NCI-H146 treated with DMSO at 0.1 percent for 48 hours (cell line): Measurements from ENCODE around the gene INSC.

ENCODE experiments used
- DNase-seq: peaks from one replicate; lab custom pipeline; 2025; ENCODE audit not compliant: unreplicated experiment; lab: John Stamatoyannopoulos, UW

INSC gene

DNA sequence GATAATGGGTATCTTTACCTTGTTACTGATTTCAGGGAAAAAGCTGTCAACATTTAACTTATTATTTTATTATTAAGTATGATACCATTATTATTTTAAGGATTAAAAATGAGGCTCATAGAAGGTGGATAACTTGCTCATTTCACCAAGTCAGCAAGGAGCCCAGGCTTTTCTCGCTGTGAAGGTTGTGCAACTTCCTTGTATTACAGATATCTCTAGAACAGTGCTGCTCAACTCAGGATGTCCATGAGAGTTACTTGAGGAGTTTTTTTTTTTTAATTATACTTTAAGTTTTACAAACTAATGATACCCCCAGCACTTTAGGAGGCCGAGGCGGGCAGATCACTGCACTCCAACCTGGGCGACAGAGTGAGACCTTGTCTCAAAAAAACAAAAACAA is 98.2 kb downstream of the INSC start:
- DNase-seq: no peak

DNA sequence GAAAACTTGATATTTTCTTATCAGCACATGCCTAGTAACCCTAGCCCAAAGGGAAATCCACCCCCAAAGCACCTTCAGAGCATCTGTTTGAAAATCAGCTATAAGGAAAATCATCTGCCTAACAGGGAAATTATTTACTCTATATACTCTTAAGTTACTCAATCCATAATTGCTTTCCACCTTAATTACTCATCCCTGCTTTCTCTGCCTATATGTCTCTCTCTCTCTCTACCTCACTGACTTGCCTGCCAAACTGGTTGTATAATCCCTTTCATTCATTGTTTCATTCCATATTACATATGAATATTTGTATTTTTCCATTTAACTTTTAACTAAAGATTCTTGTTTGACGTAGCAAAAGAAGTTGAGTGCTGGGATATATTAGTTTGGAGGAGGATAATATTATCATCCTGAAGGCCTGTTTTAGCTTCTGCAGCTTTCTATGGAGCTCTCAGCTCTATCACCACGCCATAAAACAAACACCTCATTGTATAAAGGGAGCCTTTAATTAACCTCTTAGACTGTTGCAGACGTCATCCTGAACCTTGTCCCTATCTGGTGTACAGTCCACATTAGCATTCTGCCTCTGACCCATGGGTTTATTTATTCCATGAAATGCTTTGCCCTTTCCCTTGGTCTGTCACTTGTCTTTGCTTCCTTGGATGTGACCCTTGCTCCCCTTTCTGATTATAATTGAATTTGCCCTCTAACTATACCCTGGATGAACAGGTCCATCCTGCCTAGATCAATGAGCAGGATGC is 98.9 kb downstream of the INSC start:
- no peak for DNase-seq

DNA sequence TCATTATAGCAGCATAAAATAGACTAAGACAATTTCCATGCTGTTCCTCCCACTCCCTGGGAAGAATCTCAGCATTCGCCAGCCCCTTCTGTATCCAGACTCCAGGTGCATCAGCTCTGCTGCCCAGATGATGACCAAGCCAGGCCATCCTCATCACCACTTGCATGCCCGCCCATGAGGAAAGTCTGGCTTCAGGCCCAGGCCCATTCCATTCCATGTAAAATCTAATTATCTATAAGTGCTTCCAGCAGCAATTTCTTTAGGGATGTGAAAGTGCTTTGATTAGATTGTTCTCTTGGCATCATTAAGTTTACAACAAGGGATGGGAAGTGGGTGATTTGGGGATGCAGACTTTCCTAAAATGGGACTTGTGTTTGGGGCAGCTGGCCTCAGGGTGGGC is 100.3 kb downstream of the INSC start:
- DNase-seq: no peak

DNA sequence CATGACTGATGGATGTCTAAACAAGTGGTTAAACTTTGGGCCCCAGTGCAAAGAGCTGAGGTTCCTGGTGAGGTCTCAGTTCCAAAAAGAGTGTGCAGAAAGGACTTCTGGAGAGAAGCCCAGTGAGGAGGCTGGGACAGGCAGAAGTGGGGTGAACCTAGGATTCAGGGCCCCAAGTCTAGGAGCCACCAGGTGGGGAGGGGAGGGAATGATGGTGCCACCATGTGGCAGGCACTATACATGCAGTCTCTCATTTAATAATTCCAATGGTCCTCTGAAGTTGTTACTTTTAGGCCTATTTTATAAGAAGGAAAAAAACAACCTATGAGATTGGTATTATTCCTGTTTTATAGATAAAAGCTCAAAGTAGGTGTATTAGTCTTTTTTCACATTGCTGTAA is 102.0 kb downstream of the INSC start:
- no peak for DNase-seq

DNA sequence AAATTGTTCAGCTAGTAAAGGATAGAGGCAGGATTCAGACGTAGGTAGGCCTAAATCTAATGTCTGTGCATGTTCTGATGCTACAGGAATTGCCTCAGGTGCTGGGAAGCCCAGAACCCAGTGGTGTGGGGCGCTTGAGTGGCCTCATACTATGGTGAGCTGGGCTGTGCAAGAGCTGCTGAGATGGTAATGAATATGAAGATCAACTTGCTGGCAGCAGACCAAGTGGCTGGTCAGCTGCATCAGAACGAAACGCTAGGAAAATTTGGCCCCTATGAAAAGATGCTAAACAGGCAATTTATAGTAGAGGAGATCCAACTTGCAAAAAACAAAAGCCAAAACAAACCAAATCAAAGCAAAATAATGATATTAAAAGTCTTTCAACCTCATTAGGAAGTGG is 102.7 kb downstream of the INSC start:
- DNase-seq: no peak

DNA sequence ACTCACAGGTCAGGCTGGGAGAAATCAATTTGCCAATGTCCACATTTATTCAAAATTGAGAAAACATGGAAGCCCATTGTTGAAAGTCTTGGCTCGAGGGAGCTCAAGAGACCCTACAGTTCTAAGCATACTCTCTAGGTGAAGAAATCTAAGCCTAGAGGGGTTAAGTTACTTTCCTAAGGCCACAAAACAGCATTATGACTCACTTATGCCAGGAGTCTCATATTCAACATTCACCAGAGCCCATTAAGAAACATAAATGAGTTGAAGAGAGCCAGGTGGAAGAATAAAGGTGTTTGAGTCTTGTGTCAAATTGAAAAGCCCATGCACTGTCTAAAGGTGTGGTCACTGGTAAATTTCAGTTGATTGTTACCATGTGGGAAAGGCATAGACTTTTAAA is 108.1 kb downstream of the INSC start:
- no peak for DNase-seq

DNA sequence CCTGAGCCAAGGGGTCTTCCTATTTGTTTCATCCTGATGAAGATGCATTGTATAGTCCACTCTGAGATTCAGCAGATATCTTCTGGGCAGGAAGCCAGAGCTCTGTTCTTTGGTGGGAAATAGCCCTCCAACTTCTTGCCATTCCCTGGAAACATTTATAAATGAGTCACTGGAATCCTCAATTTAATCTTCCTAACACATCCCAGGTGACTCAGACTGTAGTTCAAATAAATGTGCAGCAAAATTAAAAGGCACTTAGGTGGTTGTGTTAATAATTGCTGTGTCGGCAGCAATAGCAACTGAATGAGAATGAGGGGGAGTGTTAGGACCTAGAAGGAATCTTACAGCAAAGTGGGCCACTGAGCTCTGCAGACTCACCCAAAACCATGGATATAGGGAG is 108.6 kb downstream of the INSC start:
- no peak for DNase-seq

DNA sequence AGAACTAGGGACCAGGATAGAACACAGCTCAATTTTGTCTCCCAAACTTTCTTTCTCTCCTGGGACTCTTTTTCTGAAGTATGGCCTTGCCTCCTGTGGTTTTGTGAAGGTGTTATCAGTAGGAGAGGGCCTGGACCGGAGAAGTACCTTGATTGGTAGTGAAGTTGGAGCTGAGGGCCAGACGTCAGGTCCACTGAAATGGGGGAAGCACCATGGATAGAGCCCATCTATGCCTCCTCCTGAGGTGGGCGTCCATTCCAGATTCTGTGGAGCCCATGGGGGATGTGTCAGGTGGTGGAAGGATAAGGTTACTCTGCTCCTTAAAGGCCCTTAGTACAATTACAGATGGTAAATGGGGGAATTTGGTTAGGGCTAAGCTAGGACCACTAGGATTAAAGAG is 109.7 kb downstream of the INSC start:
- DNase-seq: no peak

DNA sequence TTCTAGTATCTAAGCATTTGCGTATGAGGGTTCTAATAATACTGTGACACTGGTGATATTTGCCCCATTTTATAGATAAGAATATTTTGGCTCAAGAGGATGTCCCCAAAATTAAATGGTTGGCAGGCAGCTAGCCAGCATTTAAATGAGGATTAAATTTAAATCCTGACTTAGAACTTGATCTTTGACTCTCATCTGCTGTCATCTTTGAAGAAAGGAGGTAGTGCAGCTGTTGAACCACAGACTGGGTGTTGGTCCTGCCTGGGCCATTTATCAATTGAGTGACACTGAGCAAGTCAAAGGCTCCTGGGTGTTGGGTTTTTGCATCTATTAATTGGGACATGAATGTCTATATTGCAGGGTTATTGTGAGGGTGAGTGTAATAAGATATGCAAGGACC is 112.3 kb downstream of the INSC start:
- DNase-seq: no peak

DNA sequence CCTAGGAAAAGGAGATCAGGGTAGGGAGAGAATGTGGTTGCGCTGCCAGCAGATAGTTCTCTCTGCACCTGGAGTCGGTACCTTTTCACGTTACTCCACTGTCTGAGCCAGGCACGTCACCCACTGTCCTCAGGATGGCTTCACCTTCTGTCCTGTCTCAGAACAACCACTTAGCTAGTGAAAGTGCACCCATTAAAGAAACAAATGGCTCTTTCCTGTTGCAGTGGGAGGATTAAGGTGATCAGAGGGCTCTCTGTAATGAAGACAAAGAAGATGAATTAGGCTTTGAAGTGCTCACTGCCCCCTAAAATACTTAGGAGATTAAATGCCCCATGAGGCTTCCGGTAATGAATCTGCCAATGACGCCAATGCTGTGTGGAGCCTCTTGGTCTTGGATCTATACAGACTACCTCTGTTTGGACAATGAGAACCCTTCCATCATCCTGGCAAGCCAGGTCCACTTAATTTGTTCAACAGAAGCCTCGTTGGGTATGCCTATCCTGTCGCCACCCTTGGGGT is 113.7 kb downstream of the INSC start:
- DNase-seq: no peak

DNA sequence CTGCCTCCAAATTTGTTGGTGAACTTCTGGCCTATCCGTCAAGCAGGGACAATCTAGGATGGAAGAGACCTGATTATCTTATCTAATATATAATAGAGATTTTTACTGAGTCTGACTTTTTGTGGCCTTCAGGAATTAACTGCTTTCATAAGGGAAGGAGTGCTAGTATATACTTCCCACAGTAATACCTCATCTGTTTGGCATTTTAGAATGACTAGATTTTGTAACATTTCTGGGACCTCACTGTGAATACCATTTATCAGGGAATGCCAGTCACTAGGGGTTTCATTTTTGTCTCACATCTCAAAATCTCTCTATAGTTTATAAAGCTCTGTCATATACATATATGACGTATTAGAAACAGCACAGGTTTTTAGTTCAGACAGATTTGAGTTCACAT is 114.3 kb downstream of the INSC start:
- DNase-seq: no peak

DNA sequence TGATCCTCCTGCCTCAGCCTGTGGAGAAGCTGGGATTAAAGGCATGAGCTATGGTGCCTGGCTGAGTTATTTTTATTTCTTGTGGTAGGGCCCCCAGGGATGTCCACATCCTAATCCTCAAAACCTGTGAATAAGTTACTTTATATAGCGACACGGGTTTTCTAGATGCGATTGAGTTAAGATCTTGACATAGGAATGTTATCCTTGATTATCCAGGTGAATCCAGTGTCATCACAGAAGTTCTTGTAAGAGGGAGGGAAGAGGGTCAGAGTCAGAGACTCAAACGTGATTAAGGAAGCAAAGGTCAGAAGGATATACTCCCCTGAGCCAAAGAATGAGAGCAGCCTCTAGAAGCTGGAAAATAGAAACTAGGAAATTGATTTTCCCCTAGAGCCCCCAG is 117.8 kb downstream of the INSC start:
- DNase-seq: no peak

DNA sequence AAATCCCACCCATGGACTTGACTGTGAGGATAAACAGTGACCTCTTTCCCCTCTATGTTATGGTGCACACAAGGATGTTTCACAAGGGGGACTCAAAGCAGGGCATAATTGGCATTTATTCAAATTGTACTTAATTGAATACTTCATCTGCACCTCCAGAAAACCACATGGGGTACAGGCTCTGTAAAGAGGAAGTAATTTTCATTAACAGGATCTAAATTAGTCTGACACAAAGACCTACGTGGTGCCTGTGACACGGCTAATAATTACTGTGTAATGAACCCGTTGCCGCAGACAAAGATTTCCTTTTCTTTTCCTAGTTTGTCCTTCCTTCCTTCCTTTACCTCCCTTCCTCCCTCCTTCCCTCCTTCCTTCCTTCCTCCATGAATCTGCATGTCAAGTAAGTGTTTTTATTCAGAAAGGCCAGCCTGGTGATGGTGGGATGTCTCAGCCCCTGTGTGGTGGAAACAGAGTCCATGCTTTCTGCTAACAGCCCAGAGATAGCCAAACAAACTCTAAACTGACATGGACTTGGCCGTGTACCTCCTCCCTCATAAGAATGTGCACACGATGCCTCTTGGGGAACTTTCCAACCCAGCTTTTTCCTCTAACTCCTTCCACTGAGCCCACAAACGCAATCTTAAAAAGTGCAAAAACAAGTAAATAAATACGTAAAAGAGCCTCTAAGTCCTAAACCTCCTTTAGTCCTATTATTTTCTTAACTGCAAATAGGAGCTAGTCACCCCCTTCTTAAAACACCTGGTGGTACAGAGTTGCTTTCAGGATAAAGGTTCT is 118.8 kb downstream of the INSC start:
- DNase-seq: no peak

DNA sequence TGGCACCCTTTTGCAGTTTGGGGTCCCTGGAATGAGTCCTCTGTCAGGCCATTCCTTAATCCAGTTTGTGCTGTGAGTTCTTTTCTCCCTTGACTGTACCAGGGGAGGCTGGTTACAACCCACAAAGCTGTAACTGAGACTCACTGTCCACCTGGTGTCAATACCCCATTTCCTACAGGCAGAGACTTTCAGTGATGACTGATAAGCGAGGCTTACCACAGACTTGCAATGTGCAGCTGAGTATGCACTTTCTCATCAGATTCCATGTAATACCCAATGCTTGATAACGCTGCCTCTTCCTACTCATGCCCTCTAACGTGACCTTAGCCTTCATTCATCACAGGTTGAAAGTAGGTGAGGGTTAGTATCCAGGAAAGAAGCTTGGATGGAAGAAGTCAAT is 120.1 kb downstream of the INSC start:
- DNase-seq: no peak

DNA sequence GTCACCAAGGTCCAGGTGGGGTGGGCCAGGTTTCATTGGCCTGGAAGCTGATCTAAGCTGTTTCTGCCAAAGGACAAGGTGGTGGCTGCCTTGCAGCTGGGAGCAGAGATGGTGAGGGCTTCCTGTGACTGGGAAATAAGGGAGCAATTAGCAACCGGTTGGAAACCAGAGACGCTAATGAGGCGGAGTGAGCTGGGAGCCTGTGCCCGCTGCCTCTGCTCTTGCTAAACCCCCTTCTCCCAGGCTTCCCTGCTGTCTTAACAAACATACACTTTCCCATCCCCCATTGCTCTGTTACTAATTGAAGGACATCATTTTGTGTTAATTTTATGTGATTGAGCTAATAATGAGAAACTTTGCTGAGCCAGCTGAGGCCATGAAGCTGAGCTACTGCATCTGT is 121.8 kb downstream of the INSC start:
- no peak for DNase-seq

DNA sequence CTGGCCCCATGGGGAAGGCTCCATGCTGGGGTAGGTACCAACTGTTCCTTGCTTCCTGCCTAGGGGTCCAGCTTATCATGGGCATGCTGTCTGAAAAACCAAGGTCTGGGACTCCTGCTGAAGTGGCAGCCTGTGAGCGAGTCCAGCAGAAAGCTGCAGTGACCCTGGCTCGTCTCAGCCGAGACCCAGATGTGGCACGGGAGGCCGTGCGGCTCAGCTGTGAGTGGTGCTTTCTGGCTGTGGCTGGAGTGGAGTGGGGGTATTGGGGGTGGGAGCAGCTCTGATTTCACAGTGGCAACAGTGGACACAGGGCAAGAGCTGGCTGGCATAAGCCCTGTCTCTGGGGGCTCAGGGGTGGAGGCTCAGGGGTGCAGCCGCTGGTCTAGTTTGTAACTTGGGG is 124.1 kb downstream of the INSC start:
- DNase-seq: no peak

DNA sequence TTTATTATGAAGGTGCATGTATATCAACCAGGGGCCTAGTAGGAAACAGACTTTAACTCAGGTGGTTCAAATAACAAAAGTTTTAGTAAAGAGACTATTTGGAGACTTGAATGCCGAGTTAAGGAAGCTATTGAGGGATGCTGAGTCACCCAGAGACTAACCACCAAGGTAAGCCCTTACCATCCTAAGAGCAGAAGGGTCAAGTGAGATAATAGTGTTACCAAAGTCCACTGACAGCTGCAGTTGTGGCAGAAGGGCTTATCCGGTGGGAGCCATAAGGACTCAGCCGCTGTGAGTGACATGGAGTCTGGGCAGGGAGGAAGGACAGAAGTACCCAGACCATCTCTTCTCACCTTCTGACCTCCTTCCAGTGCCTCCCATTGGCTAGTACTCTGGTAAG is 134.0 kb downstream of the INSC start:
- no peak for DNase-seq

DNA sequence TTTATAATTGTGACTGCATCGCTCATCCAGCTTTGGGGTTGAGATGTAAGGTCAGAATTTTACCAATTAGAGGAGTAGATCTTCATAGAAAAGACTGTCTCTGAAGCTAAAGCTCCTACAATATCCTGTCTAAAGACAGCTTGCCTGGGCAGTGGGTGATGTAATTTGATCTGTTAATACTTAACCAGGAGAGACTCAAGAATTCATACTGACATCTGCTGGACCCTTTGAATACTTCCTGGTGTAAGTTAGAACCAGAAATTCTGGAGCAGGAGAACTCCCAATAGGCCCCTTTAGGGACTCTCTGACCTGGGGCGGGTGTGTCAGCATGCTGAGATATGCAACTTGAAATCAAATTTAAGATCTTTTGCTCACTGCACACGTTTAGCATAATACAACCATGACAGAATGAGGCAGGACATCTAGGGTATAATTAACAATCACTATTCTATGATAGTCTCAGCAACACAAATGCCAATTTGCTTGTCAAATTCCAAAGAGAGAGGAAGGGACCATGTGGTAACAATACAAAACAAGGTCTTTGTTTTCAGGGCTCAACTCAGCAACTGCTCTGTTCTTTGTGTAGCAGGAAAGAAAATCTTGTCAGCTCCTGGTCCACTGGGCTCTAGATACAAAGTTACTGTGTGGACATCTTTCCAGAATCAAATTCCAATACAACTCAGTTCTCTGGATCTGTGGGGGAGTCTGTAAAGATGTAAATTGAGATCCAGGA is 143.9 kb downstream of the INSC start:
- DNase-seq: no peak

DNA sequence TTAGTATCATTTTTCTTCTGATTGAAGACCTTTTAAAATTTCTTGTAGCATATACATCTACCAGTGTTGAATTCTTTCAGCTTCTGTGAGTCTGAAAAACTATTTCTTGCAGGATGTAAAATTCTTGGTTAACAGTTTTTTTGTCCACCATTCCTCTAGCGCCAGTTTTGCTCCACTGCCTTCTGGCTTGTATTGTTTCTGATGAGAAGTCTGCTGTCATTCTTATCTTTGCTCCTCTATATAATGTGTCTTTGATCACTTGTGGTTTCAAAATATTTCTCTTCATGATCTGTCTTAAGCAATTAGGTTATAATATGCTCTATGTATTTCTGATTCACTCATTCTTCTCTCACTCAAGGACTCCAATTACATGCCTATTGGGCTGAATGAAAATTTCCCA is 152.3 kb downstream of the INSC start:
- DNase-seq: no peak

DNA sequence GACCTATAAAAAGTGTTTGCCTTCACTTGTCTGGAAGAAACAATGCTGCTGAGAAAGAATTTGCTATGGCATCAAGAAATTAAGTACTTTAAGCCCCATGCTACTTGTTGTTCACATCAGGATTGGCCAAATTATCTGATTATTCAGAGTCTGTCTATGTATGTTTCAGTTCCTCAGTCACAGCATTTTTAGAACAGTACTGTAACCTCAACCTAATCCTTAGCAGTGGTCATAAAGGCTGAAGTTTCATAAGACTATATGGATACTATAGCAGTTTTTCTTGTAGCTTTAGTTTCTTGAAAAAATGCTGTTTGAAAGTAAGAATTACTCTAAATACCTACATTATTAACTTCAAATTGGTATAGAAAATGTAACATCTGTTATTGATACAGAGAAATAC is 153.9 kb downstream of the INSC start:
- no peak for DNase-seq

DNA sequence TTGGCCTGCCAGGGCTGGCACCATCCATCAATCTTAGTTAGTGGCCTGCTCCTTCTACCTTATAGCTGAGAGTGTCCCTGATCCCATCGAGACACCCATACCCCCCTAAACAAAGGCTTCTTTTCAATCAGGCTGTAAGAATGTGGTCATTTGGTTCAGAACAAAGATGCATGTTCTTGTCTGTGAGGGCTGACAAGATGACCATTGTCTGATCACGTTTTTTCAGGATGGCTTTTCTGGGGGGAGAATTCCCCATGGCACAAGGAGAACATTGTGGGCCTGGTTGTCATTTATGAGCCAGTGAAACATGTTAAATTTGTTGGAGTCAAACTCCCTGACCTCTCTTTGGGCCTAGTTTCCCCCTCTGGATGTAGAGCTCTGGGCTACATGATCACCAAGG is 160.4 kb downstream of the INSC start:
- DNase-seq: no peak

DNA sequence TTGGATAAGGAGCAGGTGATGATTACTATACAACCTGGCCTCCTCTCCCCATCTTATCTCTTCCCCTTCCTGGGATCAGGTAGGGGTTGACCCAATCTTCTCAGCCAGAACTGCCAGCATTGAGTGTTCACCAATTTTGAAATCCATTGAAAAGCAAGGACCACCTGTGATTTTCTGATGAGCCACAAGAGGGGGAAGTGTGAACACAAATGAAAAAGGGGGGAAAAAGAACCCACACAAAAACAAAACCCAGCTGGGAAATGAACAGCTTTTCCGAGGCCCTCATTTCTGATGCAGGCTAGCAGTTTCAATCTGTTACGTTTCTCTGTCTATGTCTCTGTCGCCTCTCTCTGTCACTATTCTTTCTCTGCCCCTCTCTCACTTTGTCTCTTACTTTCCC is 161.9 kb downstream of the INSC start:
- no peak for DNase-seq
